ENCODE measurements around the gene GIMAP7. TPM values are rescaled to one million over a fixed set of nuclear protein-coding genes. Genes with fewer than 3 reads are reported as not detected.
"Not testable (repeated sequence)": the region's sequence is repeated elsewhere in the genome, so short reads cannot be mapped to it uniquely, and the experiment has no call there.

The GIMAP7 gene
- total RNA-seq, 8 experiments from 2014 or later, result 0.35 to 0.38 TPM; not detected in 6

GRCh38 chr7:150483514-150483913, 31.2 kb upstream of the GIMAP7 start:
- ATAC-seq (replicated peaks in 6 of 8); H3K4me3 ChIP-seq; H3K27ac ChIP-seq; in situ Hi-C loops (cut with MboI; ENCODE audit: low pct_unique_long_range_greater_than_20kb in 2 of 9, low sequenced_read_pairs in 9 of 9, unreplicated experiment in 9 of 9); H3K4me1 ChIP-seq (replicated peaks in 1 of 2): not testable (repeated sequence)
- 0 to 72% (median 31%) methylated on average over 1 to 2 of the region's 2 CpGs for WGBS, 10 experiments

DNA sequence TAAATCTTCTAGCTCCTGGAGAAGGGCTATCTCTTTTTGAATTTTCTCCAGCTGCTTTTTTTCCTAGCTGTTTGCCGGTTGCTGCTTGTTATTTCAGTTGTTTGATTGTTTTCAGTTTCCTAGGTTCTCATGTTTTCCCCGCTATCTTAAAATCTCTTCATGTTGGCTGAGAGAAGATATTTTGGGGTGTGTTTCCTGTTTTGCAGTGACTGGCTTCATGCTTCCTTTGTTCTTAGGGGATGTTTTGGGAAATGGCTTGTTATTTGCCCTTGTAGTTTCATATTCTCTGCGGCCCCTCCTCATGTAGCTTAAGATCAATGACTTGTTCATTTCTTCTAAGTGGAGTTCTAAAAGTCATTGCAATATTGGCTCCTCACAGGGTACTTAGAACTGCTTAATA, 30.6 kb upstream of the GIMAP7 start:
- ATAC-seq (replicated peaks in 6 of 8); H3K4me3 ChIP-seq; H3K4me1 ChIP-seq (replicated peaks in 1 of 2); H3K27ac ChIP-seq; in situ Hi-C loops (cut with MboI; ENCODE audit: low pct_unique_long_range_greater_than_20kb in 2 of 9, low sequenced_read_pairs in 9 of 9, unreplicated experiment in 9 of 9): not testable (repeated sequence)
- WGBS, 10 experiments, result 0 to 100% (median 62%) methylated on average over 2 to 3 of the region's 3 CpGs; no CpG with 5 or more reads in 2 of the 10 experiments

DNA sequence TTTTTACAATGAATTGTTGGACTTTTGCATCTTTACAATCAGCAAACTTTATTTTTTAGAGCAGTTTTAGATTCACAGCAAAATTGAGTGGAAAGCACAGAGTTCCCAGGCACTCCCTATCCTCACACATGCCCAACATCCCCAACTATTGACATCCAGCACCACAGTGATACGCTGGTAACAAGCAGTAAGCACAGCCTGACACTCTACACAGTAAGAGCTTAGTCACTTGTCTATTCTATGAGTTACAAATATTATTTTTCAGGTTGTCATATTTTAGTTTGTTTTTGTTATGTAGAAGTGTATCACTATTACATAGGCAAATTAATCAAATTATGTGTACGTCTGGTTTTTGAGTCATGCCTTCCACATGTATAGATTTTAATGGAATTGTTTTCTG, 27.0 kb upstream of the GIMAP7 start:
- in situ Hi-C loops (cut with MboI; ENCODE audit: low pct_unique_long_range_greater_than_20kb in 2 of 9, low sequenced_read_pairs in 9 of 9, unreplicated experiment in 9 of 9), result no loop called here
- Histone ChIP-seq H3K4me1 (replicated peaks in 1 of 2) (no peaks in the 10 kb centered on the region), H3K27ac (no peak overlapping the region), H3K4me3 (no peak overlapping the region)
- no peak for ATAC-seq (replicated peaks in 6 of 8)
- 0 to 95% (median 43%) methylated on average over 2 of the region's 2 CpGs; no CpG with 5 or more reads in 2 of the 10 experiments for WGBS, 10 experiments

DNA sequence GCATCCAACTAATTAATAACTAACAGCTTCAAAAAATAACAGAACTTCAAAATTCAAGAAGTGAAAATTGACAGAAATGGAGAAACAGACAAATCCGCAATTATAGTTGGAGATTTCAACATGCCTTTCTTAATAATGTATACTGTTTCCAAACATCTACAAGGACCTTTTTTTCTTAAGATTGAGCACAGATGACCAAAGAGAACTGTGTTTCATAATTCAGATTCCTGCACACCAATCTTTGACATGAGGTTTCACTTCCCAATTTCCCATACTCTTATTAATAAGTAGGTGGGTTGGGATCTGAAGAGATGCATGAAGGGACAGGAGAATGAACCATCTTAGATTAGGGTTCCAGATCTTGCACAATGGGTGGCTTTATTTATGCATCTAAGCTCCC, 24.9 kb upstream of the GIMAP7 start:
- WGBS, 10 experiments, result 0 to 100% (median 73%) methylated on average over 1 of the region's 1 CpG; no CpG with 5 or more reads in 1 of the 10 experiments
- H3K4me1 ChIP-seq (replicated peaks in 1 of 2), result no peaks in the 10 kb centered on the region
- no peak overlapping the region for H3K27ac ChIP-seq
- no peak for ATAC-seq (replicated peaks in 6 of 8)
- in situ Hi-C loops (cut with MboI; ENCODE audit: low pct_unique_long_range_greater_than_20kb in 2 of 9, low sequenced_read_pairs in 9 of 9, unreplicated experiment in 9 of 9), result no loop called here
- no peak overlapping the region for H3K4me3 ChIP-seq

DNA sequence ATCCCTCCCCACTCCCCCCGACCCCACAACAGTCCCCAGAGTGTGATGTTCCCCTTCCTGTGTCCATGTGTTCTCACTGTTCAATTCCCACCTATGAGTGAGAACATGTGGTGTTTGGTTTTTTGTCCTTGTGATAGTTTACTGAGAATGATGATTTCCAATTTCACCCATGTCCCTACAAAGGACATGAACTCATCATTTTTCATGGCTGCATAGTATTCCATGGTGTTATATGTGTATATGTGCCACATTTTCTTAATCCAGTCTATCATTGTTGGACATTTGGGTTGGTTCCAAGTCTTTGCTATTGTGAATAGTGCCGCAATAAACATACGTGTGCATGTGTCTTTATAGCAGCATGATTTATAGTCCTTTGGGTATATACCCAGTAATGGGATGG, 21.2 kb upstream of the GIMAP7 start:
- H3K4me3 ChIP-seq; H3K27ac ChIP-seq; ATAC-seq (replicated peaks in 6 of 8); in situ Hi-C loops (cut with MboI; ENCODE audit: low pct_unique_long_range_greater_than_20kb in 2 of 9, low sequenced_read_pairs in 9 of 9, unreplicated experiment in 9 of 9); H3K4me1 ChIP-seq (replicated peaks in 1 of 2): not testable (repeated sequence)
- no CpG with 5 or more reads among the region's 3 CpGs for WGBS, 10 experiments

- no peak overlapping the region for H3K4me3 ChIP-seq
- no peaks in the 10 kb centered on the region for H3K4me1 ChIP-seq (replicated peaks in 1 of 2)
- H3K27ac ChIP-seq, result no peak overlapping the region
- ATAC-seq (replicated peaks in 6 of 8), result no peak
- in situ Hi-C loops (cut with MboI; ENCODE audit: low pct_unique_long_range_greater_than_20kb in 2 of 9, low sequenced_read_pairs in 9 of 9, unreplicated experiment in 9 of 9), result no loop called here
Observed at GRCh38 chr7:150502519-150502918, 12.2 kb upstream of the GIMAP7 start.

DNA sequence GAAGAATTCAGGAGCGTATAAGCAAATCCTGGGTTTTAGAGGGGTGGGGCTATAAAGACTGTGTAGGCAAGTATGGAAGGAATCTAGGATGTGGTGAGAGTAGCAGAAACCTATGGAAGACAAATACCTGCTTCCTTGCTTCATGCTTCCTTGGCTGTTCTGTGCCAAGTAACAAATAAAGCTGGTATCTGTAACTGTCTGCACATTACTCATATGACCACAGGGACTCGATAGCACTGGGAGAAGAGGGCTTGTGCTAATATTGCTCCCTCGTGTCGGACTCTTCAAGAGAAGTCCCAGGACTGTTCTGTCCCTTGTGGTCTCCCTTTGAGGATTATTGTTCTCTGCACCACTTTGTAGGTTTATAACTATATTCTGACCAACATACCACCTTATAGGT, 11.5 kb upstream of the GIMAP7 start:
- Histone ChIP-seq H3K4me1 (replicated peaks in 1 of 2) (no peaks in the 10 kb centered on the region), H3K27ac (no peak overlapping the region), H3K4me3 (no peak overlapping the region)
- no peak for ATAC-seq (replicated peaks in 6 of 8)
- in situ Hi-C loops (cut with MboI; ENCODE audit: low pct_unique_long_range_greater_than_20kb in 2 of 9, low sequenced_read_pairs in 9 of 9, unreplicated experiment in 9 of 9), result no loop called here
- WGBS, 10 experiments, result 10 to 100% (median 66%) methylated on average over 1 to 4 of the region's 4 CpGs; no CpG with 5 or more reads in 4 of the 10 experiments

- ATAC-seq (replicated peaks in 6 of 8), result no peak
- H3K27ac ChIP-seq, result no peak overlapping the region
- in situ Hi-C loops (cut with MboI; ENCODE audit: low pct_unique_long_range_greater_than_20kb in 2 of 9, low sequenced_read_pairs in 9 of 9, unreplicated experiment in 9 of 9), result no loop called here
- H3K4me3 ChIP-seq, result no peak overlapping the region
- 0 to 100% (median 59%) methylated on average over 1 to 3 of the region's 3 CpGs; no CpG with 5 or more reads in 4 of the 10 experiments for WGBS, 10 experiments
- H3K4me1 ChIP-seq (replicated peaks in 1 of 2), result no peaks in the 10 kb centered on the region
Observed at GRCh38 chr7:150503581-150503980, 11.1 kb upstream of the GIMAP7 start.

DNA sequence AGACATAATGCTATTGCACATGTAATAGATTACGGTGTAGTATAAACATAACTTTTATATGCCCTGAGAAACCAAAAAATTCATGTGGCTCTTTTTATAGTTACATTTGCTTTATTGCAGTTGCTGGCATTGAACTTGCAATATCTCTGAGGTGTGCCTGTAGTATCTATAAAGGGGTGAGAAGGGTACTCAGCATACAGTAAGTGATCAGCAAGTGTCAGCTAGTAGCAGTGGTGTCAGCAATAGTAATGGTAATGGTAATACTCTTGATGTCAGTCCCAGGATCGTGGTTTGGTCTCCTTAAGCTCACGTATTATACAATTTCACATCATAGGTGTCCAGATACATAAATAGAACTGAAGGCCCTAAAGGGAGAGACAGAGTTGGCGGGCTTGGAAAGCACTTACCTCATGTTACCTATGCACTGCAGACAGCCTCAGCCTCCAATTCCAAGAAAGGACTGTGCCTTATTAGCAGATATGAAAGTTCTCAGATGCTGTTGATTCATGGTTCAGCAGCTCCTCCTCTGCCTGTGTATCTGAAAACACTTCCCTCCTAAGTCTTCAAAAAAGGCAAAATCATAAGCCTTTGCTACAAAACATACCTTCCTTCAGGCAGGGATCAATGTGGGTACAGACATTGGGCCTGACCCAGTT, 6.6 kb upstream of the GIMAP7 start:
- 0 to 93% (median 60%) methylated on average over 1 to 4 of the region's 4 CpGs; no CpG with 5 or more reads in 1 of the 10 experiments for WGBS, 10 experiments
- no peak for ATAC-seq (replicated peaks in 6 of 8)
- in situ Hi-C loops (cut with MboI; ENCODE audit: low pct_unique_long_range_greater_than_20kb in 2 of 9, low sequenced_read_pairs in 9 of 9, unreplicated experiment in 9 of 9), result no loop called here
- H3K4me1 ChIP-seq (replicated peaks in 1 of 2), result no peaks in the 10 kb centered on the region
- H3K4me3 ChIP-seq, result no peak overlapping the region
- H3K27ac ChIP-seq, result no peak overlapping the region

- Histone ChIP-seq H3K4me3 (no peak overlapping the region), H3K4me1 (replicated peaks in 1 of 2) (no peaks in the 10 kb centered on the region), H3K27ac (no peak overlapping the region)
- in situ Hi-C loops (cut with MboI; ENCODE audit: low pct_unique_long_range_greater_than_20kb in 2 of 9, low sequenced_read_pairs in 9 of 9, unreplicated experiment in 9 of 9), result no loop called here
- no peak for ATAC-seq (replicated peaks in 6 of 8)
- WGBS, 10 experiments, result 0 to 100% (median 51%) methylated on average over 1 to 2 of the region's 2 CpGs; no CpG with 5 or more reads in 2 of the 10 experiments
Observed at GRCh38 chr7:150511048-150511447, 3.6 kb upstream of the GIMAP7 start.

DNA sequence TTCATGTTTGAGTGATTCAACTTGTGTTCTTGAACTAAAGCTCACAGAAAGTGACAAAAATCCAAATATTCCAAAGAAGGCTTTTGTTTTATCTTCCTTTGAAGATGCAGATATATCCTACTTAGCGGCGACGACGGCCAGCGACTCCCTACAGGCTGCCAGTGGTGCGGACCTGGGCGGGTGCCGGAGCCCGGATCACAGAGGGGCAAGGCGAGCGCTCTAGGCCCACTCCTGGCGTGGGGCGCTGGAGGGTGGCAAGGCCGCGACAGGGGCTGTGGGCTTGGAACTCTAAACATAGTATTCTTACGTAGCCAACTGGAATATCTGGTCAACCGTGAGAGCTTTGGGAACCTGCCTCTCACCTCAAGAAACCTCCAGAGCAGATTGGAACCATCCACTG, 914 bp upstream of the GIMAP7 start:
- H3K27ac ChIP-seq, result no peak overlapping the region
- ATAC-seq (replicated peaks in 6 of 8), result no peak
- H3K4me1 ChIP-seq (replicated peaks in 1 of 2), result no peaks in the 10 kb centered on the region
- in situ Hi-C loops (cut with MboI; ENCODE audit: low pct_unique_long_range_greater_than_20kb in 2 of 9, low sequenced_read_pairs in 9 of 9, unreplicated experiment in 9 of 9), result no loop called here
- 35 to 100% (median 88%) methylated on average over 1 to 11 of the region's 17 CpGs; no CpG with 5 or more reads in 5 of the 10 experiments for WGBS, 10 experiments
- H3K4me3 ChIP-seq, result no peak overlapping the region

DNA sequence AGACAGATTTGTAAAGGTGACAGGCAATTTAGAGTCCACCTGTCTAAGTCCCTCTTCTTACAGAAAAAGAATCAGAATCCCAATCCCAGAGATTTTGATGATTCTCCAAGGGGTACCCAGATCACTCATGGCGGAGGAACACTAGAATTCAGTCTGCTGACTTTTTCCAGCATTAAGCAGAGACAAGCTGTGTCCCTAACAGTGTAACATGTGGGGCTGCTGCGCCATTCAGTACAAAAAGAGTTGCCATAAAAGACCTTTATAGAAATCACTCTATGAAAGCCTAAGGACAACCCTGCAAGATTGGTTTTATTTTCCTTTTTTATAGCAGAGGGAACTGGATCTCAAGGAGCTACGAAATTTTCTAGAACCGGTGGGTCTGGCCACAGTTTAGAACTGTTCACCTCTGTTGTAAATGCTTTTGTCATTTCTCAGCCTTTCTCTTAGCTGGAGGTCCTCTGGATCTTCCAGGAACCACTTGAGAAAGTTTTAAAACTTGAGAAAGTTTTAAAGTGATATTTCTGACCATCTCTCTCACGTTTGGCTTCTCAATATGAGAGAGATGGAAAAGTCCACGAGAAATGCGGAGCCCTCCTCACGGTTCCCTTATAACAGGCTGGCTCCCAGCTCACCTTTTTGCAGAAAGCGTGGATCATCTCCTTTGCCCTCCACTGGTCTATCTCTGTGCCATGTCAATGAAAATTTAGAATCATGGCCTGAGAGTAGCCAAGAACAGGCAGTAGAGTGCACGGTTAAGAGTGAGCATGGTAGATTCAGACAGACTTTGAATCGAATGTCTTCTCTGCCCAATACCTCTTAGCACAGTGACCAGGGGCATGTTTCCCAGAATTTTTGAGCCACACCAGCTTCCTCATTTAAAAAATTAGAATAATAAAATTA, 826 bp downstream of the GIMAP7 start:
- H3K27ac ChIP-seq, result no peak overlapping the region
- no peak overlapping the region for H3K4me3 ChIP-seq
- ATAC-seq (replicated peaks in 6 of 8), result no peak
- H3K4me1 ChIP-seq (replicated peaks in 1 of 2), result no peaks in the 10 kb centered on the region
- in situ Hi-C loops (cut with MboI; ENCODE audit: low pct_unique_long_range_greater_than_20kb in 2 of 9, low sequenced_read_pairs in 9 of 9, unreplicated experiment in 9 of 9), result no loop called here
- WGBS, 10 experiments, result 0 to 96% (median 50%) methylated on average over 1 to 11 of the region's 11 CpGs

- Histone ChIP-seq H3K4me3 (no peak overlapping the region), H3K4me1 (replicated peaks in 1 of 2) (no peaks in the 10 kb centered on the region), H3K27ac (no peak overlapping the region)
- in situ Hi-C loops (cut with MboI; ENCODE audit: low pct_unique_long_range_greater_than_20kb in 2 of 9, low sequenced_read_pairs in 9 of 9, unreplicated experiment in 9 of 9), result no loop called here
- WGBS, 10 experiments, result 0 to 100% (median 57%) methylated on average over 1 of the region's 1 CpG
- no peak for ATAC-seq (replicated peaks in 6 of 8)
Observed at GRCh38 chr7:150516956-150517745, 2.5 kb downstream of the GIMAP7 start.

Measured in motor neuron (in vitro differentiated cells).